Body of pancreas (tissue), 4 donors: ENCODE results near the gene TXLNB.

ENCODE experiments used
- POLR2A ChIP-seq, 3 donors: fragments of 450-650 bp; IDR thresholded peaks; one replicate each; pipeline ENCODE4 v1.6.1; 2016; ENCODE audit warnings: antibody characterized with exemption in 3 of 3, mild to moderate bottlenecking in 2 of 3
- TF ChIP-seq, protein P1 (sequence below), 7 experiments: fragments of 450-650 bp in 4 of 7; fragments of 200-600 bp in 3 of 7; sonication (generic) in 3 of 7; IDR thresholded peaks; one replicate each; pipeline ENCODE4 v1.5.1; 2016 to 2019; ENCODE audit warnings: antibody characterized with exemption in 7 of 7

DNA sequence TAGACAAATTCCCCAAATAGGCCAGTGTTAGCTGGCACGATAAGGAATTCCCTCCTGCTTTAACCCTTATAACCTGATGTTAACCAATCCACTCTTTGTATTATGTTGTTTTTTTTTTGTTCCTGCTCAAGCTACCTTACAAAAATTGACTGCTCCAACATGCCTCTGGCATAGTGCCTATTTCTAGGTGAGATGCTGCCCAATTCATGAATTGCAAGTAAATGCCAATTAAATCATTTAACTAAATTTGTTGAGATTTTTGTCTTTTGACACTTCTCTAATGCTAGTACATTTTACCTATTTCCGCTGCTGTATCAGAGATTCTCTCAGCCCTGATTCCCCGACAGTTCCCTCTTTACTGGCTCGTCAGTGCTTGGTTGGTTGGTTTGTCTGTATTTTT, 90.4 kb downstream of the TXLNB start:
- TF ChIP-seq, protein P1, sequence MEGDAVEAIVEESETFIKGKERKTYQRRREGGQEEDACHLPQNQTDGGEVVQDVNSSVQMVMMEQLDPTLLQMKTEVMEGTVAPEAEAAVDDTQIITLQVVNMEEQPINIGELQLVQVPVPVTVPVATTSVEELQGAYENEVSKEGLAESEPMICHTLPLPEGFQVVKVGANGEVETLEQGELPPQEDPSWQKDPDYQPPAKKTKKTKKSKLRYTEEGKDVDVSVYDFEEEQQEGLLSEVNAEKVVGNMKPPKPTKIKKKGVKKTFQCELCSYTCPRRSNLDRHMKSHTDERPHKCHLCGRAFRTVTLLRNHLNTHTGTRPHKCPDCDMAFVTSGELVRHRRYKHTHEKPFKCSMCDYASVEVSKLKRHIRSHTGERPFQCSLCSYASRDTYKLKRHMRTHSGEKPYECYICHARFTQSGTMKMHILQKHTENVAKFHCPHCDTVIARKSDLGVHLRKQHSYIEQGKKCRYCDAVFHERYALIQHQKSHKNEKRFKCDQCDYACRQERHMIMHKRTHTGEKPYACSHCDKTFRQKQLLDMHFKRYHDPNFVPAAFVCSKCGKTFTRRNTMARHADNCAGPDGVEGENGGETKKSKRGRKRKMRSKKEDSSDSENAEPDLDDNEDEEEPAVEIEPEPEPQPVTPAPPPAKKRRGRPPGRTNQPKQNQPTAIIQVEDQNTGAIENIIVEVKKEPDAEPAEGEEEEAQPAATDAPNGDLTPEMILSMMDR (IDR thresholded peaks at IDR 0.05), result no peak
- no peak for TF ChIP-seq POLR2A (IDR thresholded peaks at IDR 0.05)
